GM12878 (cell line): ENCODE measurements around the gene FANCC. TPM values are rescaled to one million over a fixed set of nuclear protein-coding genes. Genes with fewer than 3 reads are reported as not detected.

Experiments
- ATAC-seq: fragments of 200-7000 bp; cut with Tn5 transposase; 3 replicates; pipeline ENCODE4 v1.9.1; 2020; ENCODE audit warnings: mild to moderate bottlenecking, moderate library complexity
- BruUV-seq: library from RNA; stranded (reverse); fragments of 400-500 nt; replicated peaks from 2 replicates; lab custom pipeline; 2021; lab: Mats Ljungman, UMichigan
- CTCF ChIA-PET: fragments of 300-600 bp; sonication (Branson Sonifier 250); formaldehyde crosslinking; extraction: SDS; loops from one replicate; lab custom pipeline; 2021; ENCODE audit warnings: inconsistent platforms; lab: Yijun Ruan, JAX
- POLR2A ChIA-PET: fragments of 350-600 bp; formaldehyde crosslinking; extraction: SDS; loops from one replicate; lab custom pipeline; 2021; ENCODE audit warnings: inconsistent platforms; lab: Charles Lee
- RAD21 ChIA-PET: fragments of 300-600 bp; sonication (Branson Sonifier 250); formaldehyde crosslinking; loops from one replicate; lab custom pipeline; 2023; ENCODE audit warnings: antibody characterized with exemption; ENCODE audit not compliant: unreplicated experiment; lab: Charles Lee
- SMC1A ChIA-PET: fragments of 300-600 bp; sonication (Branson Sonifier 250); formaldehyde crosslinking; loops from one replicate; lab custom pipeline; 2023; ENCODE audit not compliant: unreplicated experiment, uncharacterized antibody; lab: Charles Lee
- DNase-seq: peaks from one replicate; pipeline ENCODE4 v3.0.0-alpha.2; 2011; ENCODE audit warnings: low read depth, low spot score
- FAIRE-seq: peaks from 3 replicates; lab custom pipeline; 2011; peaks lifted over from hg19 to GRCh38; lab: Jason Lieb, UNC
- H2AFZ ChIP-seq: 2 replicates; pipeline ENCODE4 v1.6.0; 2011; ENCODE audit warnings: low read depth, low read length, control low read depth; ENCODE audit not compliant: control insufficient read depth
- H3K27ac ChIP-seq: 2 replicates; pipeline ENCODE4 v1.5.1; 2011; ENCODE audit warnings: control low read depth; ENCODE audit not compliant: control insufficient read depth, insufficient read depth
- H3K27me3 ChIP-seq, 2 experiments: replicated peaks in 1 of 2; 2 replicates each; pipeline versions ENCODE4 v1.6.0 to v1.6.1; 2011; ENCODE audit warnings: low read length in 1 of 2; ENCODE audit not compliant: control insufficient read depth in 2 of 2, insufficient read depth in 2 of 2
- H3K36me3 ChIP-seq, 2 experiments: 2 replicates each; pipeline ENCODE4 v1.5.1; 2011; ENCODE audit warnings: low read length in 1 of 2; ENCODE audit not compliant: control insufficient read depth in 2 of 2, insufficient read depth in 2 of 2
- H3K4me1 ChIP-seq: 2 replicates; pipeline ENCODE4 v1.6.1; 2011; ENCODE audit warnings: mild to moderate bottlenecking, low read length, moderate library complexity, mixed read lengths; ENCODE audit not compliant: control insufficient read depth, insufficient read depth
- H3K4me2 ChIP-seq: 2 replicates; pipeline ENCODE4 v1.6.0; 2011; ENCODE audit warnings: control low read depth; ENCODE audit not compliant: control insufficient read depth, insufficient read depth
- H3K4me3 ChIP-seq: fragments of 200-600 bp; sonication (generic); 2 replicates; pipeline ENCODE4 v1.5.1; 2016
- H3K79me2 ChIP-seq: 2 replicates; pipeline ENCODE4 v1.6.0; 2011; ENCODE audit warnings: low read length; ENCODE audit not compliant: control insufficient read depth, insufficient read depth
- H3K9ac ChIP-seq: 2 replicates; pipeline ENCODE4 v1.8.0; 2011; ENCODE audit warnings: low read length, control low read depth, mixed read lengths; ENCODE audit not compliant: control insufficient read depth, insufficient read depth
- H3K9me3 ChIP-seq: replicated peaks from 3 replicates; pipeline ENCODE4 v1.5.1; 2011; ENCODE audit warnings: mild to moderate bottlenecking, low read length; ENCODE audit not compliant: control insufficient read depth, insufficient read depth
- H4K20me1 ChIP-seq: 2 replicates; pipeline ENCODE4 v1.6.0; 2011; ENCODE audit not compliant: control insufficient read depth, insufficient read depth
- BCL11A ChIP-seq: IDR thresholded peaks from 2 replicates; pipeline ENCODE4 v1.6.1; 2011; ENCODE audit warnings: low read depth, low read length
- GABPA ChIP-seq: IDR thresholded peaks from 2 replicates; pipeline ENCODE4 v1.6.1; 2014; ENCODE audit warnings: antibody characterized with exemption, low read depth, mild to moderate bottlenecking, inconsistent platforms
- RAD51 ChIP-seq: fragments of 450-650 bp; IDR thresholded peaks from 2 replicates; pipeline ENCODE4 v1.6.1; 2016; ENCODE audit warnings: moderate library complexity, mild to moderate bottlenecking, inconsistent platforms
- SREBF2 ChIP-seq: IDR thresholded peaks from 2 replicates; pipeline ENCODE4 v1.6.1; 2012; ENCODE audit warnings: mild to moderate bottlenecking, low read length
- STAT1 ChIP-seq: fragments of 450-650 bp; conservative IDR thresholded peaks from 2 replicates; pipeline ENCODE4 v1.6.1; 2014; ENCODE audit warnings: antibody characterized with exemption, mild to moderate bottlenecking
- WGBS: methylation state at CpG from one replicate; pipeline ENCODE4 v1.1.6; 2016; ENCODE audit warnings: low lambda C conversion rate; ENCODE audit not compliant: insufficient replicate concordance, insufficient coverage; ENCODE audit errors: missing lambda C conversion rate; 5-methylcytosine and 5-hydroxymethylcytosine counted together
- in situ Hi-C: fragments of 300-500 bp; cut with MboI; formaldehyde crosslinking; loops from 9 replicates; pipeline ENCODE4 v1.14.3; 2018; ENCODE audit warnings: mixed read lengths
- intact Hi-C: fragments of 100-400 bp; cut with micrococcal nuclease; formaldehyde crosslinking; loops from one replicate; pipeline ENCODE4 v1.14.2; 2022; ENCODE audit not compliant: unreplicated experiment
- polyA plus RNA-seq, 11 experiments: library from polyadenylated mRNA; depleted of rRNA in 4 of 11; unstranded in 6 of 11; stranded (reverse) in 5 of 11; fragments of >200 nt; fragmentation: Nextera tagmentation in 4 of 11; fragmentation: Illumina TruSeq in 1 of 11; extraction: Ambion mirVana in 4 of 11; extraction: Trizol in 1 of 11; gene quantifications; 1 replicate in 1 of 11; 2 replicates in 10 of 11; pipeline versions ENCODE4 v1.2.1 to v1.2.3, GENCODE V29; 2011 to 2016; ENCODE audit warnings: inconsistent platforms in 2 of 11, missing spikeins in 2 of 11, low read depth in 1 of 11
- total RNA-seq, 4 experiments: library from RNA; depleted of rRNA in 3 of 4; stranded (reverse); fragments of >200 nt in 3 of 4; fragmentation: Illumina TruSeq in 1 of 4; extraction: Trizol in 1 of 4; gene quantifications; 2 replicates each; pipeline versions ENCODE4 v1.2.1 to v1.2.3, GENCODE V29; 2013 to 2021
- TF ChIP-seq, protein P1 (sequence below): IDR thresholded peaks from 2 replicates; pipeline ENCODE4 v1.6.1; 2011; ENCODE audit warnings: mild to moderate bottlenecking, low read depth, low read length, moderate library complexity; ENCODE audit not compliant: insufficient replicate concordance
- TF ChIP-seq, protein P2 (sequence below): fragments of 450-650 bp; IDR thresholded peaks from 2 replicates; pipeline ENCODE4 v1.6.1; 2016; ENCODE audit warnings: mild to moderate bottlenecking

Gene FANCC
- total and polyA plus RNA-seq, 10 of the 15 experiments (the other 5 are each of a cell fraction or from before 2014, with no cell fraction given) = 1.2 to 16.8 (median 10.5) TPM

- Histone ChIP-seq H3K9me3 (no peaks in the 10 kb centered on the region), H2AFZ (peak overlapping the region; percentile 77), H3K4me1 (peaks cover 7% of the 10 kb centered on the region), H4K20me1 (no peaks in the 10 kb centered on the region), H3K27me3 (no peaks in the 10 kb centered on the region), H3K36me3 (no peaks in the 10 kb centered on the region), H3K27ac (peak overlapping the region; percentile 46; the same call in 1 of the 2 replicates), H3K9ac (peak overlapping the region; percentile 86), H3K4me3 (peak overlapping the region; percentile 78), H3K4me2 (peak overlapping the region; percentile 68; the same call in 1 of the 2 replicates), H3K79me2 (peaks cover 3% of the 10 kb centered on the region)
- CTCF ChIA-PET = interaction anchor here (0.6 to 1.0 kb wide), 3 partner anchors 20 to 258 kb away, joined by 3 to 4 read pairs (median 3); no protein-coding TSS in a partner anchor
- RAD21 ChIA-PET = interaction anchor here (1.1 to 1.3 kb wide), 2 partner anchors 51 to 112 kb away, joined by 3 to 5 read pairs; no protein-coding TSS in a partner anchor
- no peak for FAIRE-seq
- in situ Hi-C loops (no loop called here), intact Hi-C loops (loop anchor here (2.0 kb wide), 1 partner anchor 191 kb away; no protein-coding TSS in a partner anchor)
- POLR2A ChIA-PET = interaction anchor here (1.4 kb wide), 1 partner anchor 171 kb away, joined by 3 read pairs; no protein-coding TSS in a partner anchor
- 55% methylated on average over 3 of the region's 3 CpGs for WGBS
- BruUV-seq = no TSS peak
- SMC1A ChIA-PET = interaction anchor here (0.8 to 1.5 kb wide), 3 partner anchors 11 to 35 kb away, joined by 3 read pairs; no protein-coding TSS in a partner anchor
- TF ChIP-seq BCL11A = no peak
- TF ChIP-seq SREBF2 = no peak
- TF ChIP-seq, protein P1, sequence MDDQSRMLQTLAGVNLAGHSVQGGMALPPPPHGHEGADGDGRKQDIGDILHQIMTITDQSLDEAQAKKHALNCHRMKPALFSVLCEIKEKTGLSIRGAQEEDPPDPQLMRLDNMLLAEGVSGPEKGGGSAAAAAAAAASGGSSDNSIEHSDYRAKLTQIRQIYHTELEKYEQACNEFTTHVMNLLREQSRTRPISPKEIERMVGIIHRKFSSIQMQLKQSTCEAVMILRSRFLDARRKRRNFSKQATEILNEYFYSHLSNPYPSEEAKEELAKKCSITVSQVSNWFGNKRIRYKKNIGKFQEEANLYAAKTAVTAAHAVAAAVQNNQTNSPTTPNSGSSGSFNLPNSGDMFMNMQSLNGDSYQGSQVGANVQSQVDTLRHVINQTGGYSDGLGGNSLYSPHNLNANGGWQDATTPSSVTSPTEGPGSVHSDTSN = peak; percentile 71
- no peak for TF ChIP-seq RAD51
- TF ChIP-seq, protein P2, sequence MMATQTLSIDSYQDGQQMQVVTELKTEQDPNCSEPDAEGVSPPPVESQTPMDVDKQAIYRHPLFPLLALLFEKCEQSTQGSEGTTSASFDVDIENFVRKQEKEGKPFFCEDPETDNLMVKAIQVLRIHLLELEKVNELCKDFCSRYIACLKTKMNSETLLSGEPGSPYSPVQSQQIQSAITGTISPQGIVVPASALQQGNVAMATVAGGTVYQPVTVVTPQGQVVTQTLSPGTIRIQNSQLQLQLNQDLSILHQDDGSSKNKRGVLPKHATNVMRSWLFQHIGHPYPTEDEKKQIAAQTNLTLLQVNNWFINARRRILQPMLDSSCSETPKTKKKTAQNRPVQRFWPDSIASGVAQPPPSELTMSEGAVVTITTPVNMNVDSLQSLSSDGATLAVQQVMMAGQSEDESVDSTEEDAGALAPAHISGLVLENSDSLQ = peak; percentile 91
- no peak for TF ChIP-seq GABPA
- TF ChIP-seq STAT1 = no peak
- no peak for ATAC-seq
- no peak for DNase-seq
Measured at GRCh38 chr9:95316274-95316673, 1.2 kb downstream of the FANCC start.
